GM19099 (cell line): Measurements from ENCODE around the gene SPATC1L.

Experiments
- POLR2A ChIP-seq: IDR thresholded peaks from 3 replicates; pipeline ENCODE4 v1.6.1; 2011; ENCODE audit warnings: low read depth; ENCODE audit not compliant: insufficient read length; ENCODE audit errors: extremely low read depth

Gene SPATC1L

DNA sequence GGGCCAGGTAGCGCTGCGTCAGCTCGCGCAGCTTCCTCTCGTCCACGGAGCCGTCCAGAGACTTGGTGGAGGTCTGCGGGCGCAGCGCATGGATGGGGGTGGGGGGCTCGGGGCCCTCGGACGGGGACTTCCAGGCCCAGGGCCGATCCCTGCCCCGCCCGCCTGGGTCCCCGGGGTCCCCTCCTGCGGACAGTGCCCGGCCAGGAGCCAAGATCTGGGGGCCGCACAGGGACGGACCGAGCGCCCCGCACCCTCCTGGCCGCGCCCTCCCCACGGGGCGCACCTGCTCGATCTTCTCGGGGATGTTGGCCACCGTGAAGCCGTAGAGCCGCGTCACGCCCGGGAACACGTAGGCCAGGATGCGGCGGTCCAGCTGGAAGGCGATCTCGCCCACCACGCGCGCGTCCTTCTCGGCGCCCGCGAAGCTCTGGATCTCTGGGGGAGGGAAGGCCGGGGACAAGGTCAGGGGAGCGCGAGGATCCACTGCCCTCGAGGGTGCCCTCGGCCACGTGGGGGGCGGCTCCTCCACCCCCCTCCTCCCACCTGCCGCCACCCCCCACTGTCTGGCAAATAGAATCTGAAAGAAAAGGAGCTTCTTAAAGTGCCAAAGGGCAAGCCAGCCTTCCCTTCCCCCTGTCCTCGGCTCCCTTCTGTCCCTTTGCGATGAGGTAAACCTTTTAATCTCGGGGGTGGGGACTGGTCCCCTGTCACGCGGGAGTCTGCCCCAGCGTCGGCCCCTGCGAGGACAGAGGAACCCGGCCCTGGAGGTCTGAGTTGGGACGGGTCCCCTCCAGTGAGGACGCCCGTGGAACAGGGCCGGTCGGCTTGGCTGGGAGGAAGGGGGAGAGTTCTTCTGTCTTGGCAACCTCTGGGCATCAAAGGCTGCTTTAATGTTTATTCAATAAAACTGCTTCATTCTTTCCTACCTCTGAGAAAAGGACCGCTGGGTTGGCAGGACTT, 22.3 kb downstream of the SPATC1L start:
- TF ChIP-seq POLR2A: no peak

DNA sequence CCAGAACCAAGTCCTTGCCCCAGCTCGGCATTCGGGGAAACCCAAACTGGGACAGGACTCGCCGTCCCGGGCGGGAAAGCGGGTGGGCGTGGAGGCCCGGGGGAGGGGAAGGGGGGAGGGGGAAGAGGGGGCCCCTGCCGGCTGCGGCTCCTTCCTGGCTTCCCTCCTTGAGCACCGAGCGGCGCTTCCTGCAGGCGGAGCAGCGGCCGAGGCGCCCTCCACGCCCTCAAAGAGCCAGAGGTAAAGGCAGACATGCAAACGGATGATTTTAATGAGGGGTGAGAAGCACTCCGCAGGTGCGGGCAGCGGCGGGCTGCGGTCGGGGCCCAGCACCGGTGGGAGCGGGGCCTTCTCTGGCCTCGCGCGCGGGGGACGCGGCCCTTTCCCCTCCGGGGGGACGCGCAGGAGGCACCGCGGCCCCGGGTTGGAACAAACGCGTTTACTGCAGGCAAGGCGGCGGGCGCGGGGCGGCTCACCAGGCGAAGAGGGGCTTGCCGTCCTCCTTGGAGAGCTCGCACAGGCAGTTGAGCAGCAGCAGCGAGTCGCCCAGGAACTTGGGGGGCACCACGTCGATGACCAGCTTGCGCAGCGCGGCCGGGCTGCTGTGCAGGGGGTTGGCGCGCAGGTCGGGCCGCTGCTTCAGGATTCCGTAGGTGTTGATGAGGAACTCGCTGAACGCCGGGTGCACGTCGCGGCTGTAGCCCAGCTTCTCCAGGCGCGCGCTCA, 23.2 kb downstream of the SPATC1L start:
- TF ChIP-seq POLR2A: no peak

DNA sequence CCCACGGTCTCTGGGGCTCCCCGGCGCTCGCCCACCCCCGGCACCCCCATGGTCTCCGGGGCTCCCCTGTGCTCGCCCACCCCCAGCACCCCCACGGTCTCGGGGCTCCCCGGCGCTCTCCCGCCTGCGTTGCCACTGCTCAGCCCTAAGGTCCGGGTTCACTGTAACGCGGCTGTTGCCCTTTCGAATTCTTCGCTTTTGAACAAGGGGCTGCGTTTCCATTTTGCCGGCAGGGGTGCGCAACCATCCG, 23.7 kb downstream of the SPATC1L start:
- TF ChIP-seq POLR2A: no peak

DNA sequence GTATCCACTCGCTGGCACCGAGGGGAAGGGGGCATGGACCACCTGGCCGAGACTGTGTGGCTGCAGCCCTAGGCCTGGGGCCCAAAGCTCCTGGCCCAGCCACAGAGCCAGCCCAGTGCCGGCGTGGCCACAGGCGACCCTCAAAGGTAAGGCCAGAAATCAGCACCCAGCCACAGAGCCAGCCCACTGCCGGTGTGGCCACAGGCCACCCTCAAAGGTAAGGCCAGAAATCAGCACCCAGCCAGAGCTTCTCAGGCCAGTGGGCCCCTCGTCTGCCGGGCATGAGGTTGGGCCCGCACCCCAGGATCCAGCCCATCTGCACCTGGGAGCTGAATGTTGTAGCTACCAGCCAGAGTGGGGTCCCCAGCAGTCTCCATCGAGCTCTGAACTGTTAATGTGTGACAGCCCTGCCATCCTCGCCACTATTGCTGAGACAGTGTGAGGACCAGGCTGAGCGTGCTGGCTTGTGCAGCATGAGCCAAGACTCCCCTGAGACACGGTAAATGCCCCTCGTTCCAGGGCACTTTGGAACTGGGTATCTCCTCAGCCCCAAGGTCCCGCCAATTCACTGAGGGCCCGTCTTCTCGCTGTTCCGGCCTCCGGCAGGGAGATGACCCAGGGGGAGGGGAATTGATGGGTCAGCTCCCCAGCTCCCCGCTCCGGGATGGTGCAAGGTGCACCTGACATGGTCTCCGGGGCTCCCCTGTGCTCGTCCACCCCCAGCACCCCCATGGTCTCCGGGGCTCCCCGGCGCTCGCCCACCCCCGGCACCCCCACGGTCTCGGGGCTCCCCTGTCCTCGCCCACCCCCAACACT, 24.2 kb downstream of the SPATC1L start:
- TF ChIP-seq POLR2A: no peak

DNA sequence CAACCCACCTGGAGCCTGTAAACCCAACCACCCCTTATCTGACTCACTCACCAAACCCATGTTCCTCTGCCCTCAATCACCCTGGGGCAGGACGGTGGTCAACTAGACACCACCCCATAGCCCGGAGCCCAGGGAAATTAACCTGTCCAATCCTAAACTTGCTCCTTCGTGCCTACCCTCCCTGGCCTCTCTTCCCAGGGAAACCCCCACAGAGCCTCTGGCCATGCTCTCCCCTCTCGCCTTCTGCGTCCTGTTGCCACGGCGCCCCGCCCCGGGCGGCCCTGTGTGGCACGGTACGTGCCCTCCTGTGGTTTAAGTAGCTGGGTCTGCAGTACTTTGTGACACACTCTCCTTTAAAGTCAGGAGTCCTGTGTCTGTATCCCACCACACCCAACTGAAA, 24.9 kb downstream of the SPATC1L start:
- TF ChIP-seq POLR2A: no peak

DNA sequence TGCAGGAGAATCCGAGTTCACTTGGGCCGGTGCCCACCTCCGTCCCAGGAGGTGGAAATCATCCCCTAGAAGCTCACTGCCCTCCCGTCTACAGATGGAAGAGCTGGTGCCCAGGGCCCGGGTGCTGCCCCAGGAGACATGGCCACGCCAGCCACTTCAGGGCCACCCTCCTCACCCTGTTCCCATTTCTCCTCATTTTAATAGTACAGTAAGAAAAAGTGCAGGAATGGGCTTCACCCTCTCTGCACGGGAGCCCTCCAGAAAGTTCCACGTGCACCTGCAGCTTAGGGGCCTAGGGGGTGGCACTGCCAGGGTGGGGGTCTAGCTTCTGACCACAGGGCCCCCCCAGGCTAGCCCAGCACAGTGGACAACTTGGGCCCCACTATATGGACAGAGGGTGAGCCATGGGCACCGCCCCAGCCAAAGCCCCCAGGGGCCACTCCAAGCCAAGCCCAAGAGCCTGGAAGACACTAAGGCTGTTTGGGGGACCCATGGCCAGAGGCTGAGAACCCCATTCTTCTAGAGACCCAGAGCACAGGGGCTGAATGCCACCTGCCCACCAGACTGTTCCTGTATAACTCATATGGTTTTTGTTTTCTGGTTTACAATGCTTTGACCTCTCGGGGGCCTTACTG, 25.5 kb downstream of the SPATC1L start:
- no peak for TF ChIP-seq POLR2A

DNA sequence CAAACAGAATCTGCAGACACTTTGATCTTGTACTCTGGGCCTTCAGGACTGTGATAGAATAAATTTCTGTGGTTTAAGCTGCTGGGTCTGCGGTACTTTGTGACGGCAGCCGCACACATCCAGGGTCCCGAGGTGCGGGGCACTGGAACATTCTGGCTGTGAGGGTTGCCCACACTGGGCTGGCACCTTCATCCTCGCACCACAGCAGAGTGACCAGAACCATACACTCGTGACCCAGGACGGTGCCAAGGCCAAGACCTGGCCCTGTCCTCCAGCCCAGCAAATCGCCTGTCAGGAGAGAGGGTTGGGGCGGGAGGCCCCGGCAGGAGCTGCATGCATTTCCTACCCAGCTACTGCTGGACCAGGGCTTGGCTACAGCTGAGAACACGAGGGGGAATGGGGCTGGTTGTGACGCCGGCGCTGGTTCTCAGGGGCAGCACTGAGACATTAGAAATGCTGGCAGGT, 26.2 kb downstream of the SPATC1L start:
- no peak for TF ChIP-seq POLR2A

DNA sequence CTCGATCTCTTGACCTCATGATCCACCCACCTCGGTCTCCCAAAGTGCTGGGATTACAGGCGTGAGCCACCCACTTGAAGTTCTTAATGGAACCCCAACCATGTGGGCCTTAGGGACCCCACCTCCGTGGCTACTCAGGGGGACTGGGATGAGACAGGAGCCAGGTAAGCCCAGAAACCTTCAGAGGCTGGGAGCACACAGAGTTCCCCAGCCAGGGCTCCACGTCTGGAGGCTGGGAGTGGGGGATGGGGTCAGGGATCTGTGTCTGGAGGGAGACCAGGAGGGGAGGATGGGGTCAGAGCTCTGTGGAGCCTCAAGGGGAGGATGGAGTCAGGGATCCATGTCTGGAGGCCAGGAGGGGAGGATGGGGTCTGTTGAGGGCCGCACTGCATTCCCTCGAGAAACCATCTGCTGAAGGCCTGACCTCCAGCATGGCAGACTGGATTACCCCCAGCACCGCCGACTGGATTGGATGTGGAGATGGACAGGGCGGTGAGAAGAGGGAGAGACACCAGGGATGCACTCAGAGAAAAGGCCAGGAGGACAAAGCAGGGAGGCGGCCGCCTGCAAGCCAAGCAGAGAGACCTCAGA, 26.8 kb downstream of the SPATC1L start:
- no peak for TF ChIP-seq POLR2A

DNA sequence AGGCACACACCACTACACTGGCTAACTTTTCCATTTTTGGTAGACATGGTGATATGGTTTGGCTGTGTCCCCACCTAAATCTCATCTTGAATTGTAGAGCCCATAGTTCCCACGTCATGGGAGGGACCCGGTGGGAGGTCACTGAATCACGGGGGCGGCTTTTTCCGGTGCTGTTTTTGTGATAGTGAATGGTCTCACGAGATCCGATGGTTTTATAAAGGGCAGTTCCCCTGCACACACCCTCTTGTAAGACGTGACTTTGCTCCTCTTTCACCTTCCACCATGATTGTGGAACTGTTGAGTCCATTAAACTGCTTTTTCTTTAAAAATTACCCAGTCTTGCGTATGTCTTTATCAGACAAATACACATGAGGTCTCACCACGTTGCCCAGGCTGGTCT, 27.6 kb downstream of the SPATC1L start:
- no peak for TF ChIP-seq POLR2A

DNA sequence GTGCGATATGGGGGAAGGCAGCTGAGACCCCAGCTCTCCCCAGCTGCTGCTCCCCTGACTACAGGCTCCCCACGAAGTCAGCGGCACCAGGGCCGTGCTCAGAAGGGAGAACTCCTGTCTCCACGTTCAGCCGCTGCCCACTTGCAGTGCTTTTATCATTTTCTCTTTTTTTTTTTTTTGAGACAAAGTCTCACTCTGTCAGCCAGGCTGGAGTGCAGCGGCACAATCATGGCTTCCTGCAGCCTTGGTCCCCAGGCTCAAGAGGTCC, 27.9 kb downstream of the SPATC1L start:
- no peak for TF ChIP-seq POLR2A

DNA sequence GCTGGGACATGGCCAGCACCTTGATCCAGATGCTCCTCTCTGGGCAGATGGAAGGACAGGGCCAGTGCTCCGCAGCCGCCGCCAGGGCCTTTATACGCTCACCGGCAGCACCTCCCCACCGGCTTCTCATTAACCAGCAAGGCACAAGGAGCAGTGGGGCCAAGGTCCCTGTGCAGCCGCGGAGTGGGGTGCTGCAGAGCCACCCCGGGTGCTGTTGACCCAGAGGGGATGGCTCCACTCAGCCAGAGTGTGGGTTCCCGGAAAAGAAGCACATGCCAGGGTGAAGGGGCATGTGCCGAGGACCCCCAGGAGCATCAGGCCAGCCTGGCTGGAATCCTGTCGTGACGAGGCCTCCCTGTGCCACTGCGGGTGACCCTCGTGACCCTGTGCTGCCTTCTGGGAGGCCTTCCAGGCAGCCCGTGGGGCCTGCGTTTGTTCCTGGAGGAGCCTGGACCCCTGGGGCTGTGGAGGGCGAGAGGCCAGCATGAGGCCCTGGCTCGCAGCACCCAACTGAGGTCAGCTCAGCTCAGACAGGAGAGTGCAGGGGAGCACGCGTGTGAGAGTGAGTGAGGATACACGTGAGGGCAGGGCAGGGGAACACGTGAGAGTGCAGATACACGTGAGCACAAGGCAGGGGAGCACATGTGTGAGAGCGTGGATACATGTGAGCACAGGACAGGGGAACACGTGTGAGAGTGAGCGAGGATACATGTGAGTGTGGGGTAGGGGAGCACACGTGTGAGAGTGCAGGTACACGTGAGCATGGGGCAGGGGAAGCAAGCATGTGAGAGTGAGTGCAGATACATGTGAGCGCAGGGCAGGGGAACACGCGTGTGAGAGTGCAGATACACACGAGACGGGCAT, 28.5 kb downstream of the SPATC1L start, which contains the start of gene FTCD:
FTCD (minus strand) TSS at position 66 of the 864 bp plus-strand sequence; CDS start at position 10, 56 bp downstream.
- no peak for TF ChIP-seq POLR2A

DNA sequence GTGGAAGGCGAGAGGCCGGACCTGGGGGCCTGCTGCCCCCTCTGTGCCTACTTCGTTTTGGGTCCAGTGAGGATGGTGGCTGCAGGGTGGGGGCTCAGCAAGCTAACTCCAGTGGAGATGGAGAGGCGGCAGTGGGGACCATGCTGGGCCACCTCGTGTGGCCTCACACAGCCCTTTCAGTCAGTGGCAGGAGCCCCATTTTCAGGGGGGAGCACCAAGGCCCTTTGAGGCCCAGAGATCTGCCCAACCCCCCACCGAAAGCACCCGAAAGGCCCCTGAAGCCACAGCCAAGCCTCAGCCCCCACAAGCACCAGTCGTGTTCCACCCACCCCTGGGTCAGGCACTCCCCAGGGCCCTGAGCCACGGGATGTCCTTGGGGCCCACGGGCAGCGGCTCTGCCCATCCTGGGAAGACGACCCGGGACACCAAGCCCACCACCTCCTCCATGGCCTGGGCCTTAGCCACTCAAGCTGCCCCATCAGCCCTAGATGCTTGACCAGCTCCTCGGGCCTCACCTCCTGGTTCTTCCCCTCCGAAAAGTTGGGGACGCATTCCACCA, 29.2 kb downstream of the SPATC1L start:
- TF ChIP-seq POLR2A: no peak

DNA sequence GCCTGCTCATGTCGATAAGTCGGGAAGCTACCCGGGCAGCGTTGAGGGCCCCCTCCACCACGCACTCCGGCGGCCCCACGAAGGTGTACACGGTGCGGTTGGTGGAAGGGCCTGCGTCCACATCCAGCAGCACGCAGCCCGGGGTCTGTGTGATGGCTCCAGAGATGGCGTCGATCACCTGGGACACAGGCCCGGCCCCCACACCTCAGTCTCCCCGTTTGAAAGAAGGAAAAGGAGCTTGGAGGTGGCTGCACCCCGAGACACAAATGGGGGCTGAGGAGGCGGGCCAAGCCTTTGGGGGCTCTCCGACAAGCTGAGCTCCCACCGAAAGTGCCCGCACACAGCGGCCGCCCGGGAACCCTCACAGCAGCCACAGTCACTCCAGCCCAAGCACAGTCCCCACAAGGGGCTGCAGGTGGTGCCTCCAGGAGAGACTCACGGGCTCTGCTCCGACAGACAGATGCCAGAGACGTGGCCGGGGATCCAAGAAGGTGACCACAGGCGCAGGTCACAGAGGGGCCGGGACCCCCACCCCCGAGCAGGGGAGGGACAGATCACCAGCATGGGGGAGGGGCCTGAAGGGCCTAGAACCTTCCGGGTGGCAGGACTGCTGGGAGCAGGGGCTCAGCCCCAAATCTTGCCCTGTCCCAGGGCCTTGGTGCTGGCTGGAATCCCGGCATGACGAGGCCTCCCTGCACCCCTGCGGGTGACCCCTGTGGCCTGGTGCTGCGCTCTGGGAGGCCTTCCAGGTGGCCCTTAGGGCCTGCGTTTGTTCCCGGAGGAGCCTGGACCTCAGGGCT, 29.9 kb downstream of the SPATC1L start:
- TF ChIP-seq POLR2A: no peak
